BE2C (cell line): ENCODE data around the gene RPAP2.
"Not testable (repeated sequence)": the region's sequence is repeated elsewhere in the genome, so short reads cannot be mapped to it uniquely, and the experiment has no call there.

Source experiments
- DNase-seq: peaks from one replicate; pipeline ENCODE4 v3.0.0-alpha.2; 2020
- H3K27me3 ChIP-seq: fragments of 250-450 bp; sonication (Bioruptor Pico); 2 replicates; pipeline ENCODE4 v1.5.1; 2020; ENCODE audit warnings: mild to moderate bottlenecking
- H3K36me3 ChIP-seq: fragments of 250-450 bp; sonication (Bioruptor Pico); 2 replicates; pipeline ENCODE4 v1.5.1; 2020; ENCODE audit warnings: mild to moderate bottlenecking
- H3K4me1 ChIP-seq: fragments of 250-450 bp; sonication (Bioruptor Pico); 2 replicates; pipeline ENCODE4 v1.5.1; 2020
- H3K4me3 ChIP-seq: 2 replicates; pipeline ENCODE4 v1.5.1; 2011; ENCODE audit warnings: low read depth, low read length
- H3K9me3 ChIP-seq: fragments of 250-450 bp; sonication (Bioruptor Pico); 2 replicates; pipeline ENCODE4 v1.5.1; 2020
- TF ChIP-seq, protein P1 (sequence below): IDR thresholded peaks from 2 replicates; pipeline ENCODE4 v1.5.1; 2012; ENCODE audit warnings: mild to moderate bottlenecking, low read depth, low read length

The RPAP2 gene

DNA sequence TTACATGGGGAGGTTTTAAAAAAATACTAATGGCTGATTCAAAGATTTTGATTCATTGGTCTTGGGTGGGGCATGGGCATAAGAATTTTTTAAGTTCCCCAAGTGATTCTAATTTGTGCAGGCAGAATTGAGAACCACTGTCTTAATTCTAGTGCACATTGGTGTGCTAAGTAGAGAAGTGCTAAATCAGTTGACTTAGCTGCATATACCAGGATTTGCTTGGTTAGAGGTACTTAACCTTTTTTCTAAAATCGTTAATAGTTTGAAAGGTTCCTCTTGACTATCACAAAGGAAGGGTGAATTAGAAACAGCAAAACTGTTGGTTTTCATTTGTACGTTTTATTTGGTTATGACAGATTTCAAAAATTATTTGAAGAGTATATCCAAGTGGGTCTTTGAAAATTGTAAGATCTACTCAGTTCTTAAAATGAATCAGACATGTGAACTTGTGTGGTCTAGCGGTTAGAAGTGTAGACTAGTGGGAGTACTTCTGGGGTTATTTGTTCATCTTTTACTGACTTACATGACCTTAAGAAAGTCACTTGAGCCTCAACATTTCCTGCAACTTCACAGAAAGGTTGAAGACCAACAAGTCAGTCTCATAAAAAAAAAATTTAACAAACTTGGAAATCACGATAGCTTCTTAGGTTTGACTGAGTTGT is 66.7 kb downstream of the RPAP2 start:
- Histone ChIP-seq H3K9me3 (no peaks in the 10 kb centered on the region), H3K4me3 (no peak overlapping the region), H3K36me3 (no peaks in the 10 kb centered on the region), H3K4me1 (no peaks in the 10 kb centered on the region), H3K27me3 (no peaks in the 10 kb centered on the region)
- no peak for DNase-seq
- TF ChIP-seq, protein P1, sequence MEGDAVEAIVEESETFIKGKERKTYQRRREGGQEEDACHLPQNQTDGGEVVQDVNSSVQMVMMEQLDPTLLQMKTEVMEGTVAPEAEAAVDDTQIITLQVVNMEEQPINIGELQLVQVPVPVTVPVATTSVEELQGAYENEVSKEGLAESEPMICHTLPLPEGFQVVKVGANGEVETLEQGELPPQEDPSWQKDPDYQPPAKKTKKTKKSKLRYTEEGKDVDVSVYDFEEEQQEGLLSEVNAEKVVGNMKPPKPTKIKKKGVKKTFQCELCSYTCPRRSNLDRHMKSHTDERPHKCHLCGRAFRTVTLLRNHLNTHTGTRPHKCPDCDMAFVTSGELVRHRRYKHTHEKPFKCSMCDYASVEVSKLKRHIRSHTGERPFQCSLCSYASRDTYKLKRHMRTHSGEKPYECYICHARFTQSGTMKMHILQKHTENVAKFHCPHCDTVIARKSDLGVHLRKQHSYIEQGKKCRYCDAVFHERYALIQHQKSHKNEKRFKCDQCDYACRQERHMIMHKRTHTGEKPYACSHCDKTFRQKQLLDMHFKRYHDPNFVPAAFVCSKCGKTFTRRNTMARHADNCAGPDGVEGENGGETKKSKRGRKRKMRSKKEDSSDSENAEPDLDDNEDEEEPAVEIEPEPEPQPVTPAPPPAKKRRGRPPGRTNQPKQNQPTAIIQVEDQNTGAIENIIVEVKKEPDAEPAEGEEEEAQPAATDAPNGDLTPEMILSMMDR = no peak

DNA sequence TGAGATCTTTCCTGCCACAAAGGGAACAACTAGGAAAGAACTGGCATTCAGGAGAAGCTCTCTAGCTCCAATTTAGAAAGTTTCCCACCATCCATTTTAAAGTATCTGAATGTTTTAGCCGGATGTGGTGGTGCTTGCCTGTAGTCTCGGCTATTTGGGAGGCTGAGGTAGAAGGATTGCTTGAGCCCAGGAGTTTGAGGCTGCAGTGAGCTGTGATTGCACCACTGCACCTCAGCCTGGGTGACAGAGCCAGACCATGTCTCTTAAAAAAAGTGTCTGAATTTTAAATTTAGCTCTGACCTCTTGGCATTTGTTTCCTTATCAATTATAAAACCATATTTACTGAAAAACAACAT is 67.2 kb downstream of the RPAP2 start:
- Histone ChIP-seq H3K27me3 (no peaks in the 10 kb centered on the region), H3K4me1 (no peaks in the 10 kb centered on the region), H3K9me3 (no peaks in the 10 kb centered on the region), H3K36me3 (no peaks in the 10 kb centered on the region), H3K4me3 (no peak overlapping the region)
- DNase-seq = no peak
- TF ChIP-seq, protein P1 = no peak

DNA sequence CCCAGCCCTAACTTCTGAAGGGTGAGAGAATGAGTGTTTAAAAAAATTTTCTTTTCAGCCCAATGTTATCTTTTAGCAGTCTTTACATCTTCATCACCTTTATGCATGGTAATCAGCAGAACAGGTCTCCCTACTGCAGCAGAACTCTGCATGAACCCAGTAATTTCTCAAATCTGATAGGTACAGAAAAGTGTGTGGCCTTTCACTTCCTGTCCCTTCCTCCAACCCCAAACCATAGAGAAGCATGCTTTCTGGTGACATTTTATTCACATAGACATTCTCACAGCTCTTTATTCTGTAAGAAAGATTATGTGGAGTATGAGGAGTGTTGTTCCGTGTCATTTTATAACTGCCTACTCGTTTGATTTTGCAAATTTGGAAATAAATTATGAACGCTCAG is 68.6 kb downstream of the RPAP2 start:
- Histone ChIP-seq H3K27me3 (no peaks in the 10 kb centered on the region), H3K4me1 (no peaks in the 10 kb centered on the region), H3K36me3 (no peaks in the 10 kb centered on the region), H3K9me3 (no peaks in the 10 kb centered on the region), H3K4me3 (no peak overlapping the region)
- no peak for DNase-seq
- TF ChIP-seq, protein P1 = no peak

DNA sequence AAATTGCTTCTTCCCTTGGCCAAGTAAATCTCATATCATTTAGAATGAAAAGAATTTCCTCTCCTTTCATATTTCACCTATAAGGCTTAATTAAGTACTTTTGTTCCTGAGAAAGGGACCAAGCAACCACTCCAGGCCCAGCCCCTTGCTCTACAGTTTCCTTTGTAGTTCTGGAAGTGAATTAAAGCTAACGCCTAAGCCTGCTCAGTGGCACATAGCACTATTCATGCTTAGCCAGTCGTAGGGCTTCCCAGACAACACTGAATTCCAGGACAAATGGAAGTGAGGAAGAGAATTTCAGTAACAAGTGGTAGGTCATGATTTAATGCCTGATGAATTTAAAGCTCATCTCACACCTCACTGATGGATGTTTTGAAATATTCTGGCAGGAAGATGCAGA is 73.3 kb downstream of the RPAP2 start:
- no peak for DNase-seq
- H3K36me3 ChIP-seq = no peaks in the 10 kb centered on the region
- H3K27me3 ChIP-seq = no peaks in the 10 kb centered on the region
- TF ChIP-seq, protein P1 = no peak
- no peaks in the 10 kb centered on the region for H3K9me3 ChIP-seq
- H3K4me3 ChIP-seq = no peak overlapping the region
- no peaks in the 10 kb centered on the region for H3K4me1 ChIP-seq

DNA sequence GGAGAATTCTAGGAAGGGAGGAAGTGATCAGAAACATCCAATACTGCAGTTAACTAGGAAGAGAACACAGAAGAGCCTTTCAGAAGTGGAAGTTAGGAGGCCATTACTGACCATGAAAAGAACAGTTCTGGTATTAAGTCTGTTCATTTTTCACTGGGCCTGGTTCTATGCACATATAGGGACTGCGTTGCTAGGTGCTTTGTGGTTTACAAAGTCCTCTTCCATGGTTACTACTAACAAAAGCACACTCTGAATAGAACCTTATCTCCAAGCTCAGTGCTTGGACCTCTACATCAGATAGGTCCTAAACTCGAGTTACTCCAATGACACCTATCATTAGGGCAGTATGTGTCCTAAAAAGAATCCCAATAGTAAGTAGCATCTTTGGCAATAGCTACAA is 75.4 kb downstream of the RPAP2 start:
- TF ChIP-seq, protein P1 = no peak
- no peaks in the 10 kb centered on the region for H3K36me3 ChIP-seq
- no peaks in the 10 kb centered on the region for H3K9me3 ChIP-seq
- no peaks in the 10 kb centered on the region for H3K27me3 ChIP-seq
- no peak for DNase-seq
- no peaks in the 10 kb centered on the region for H3K4me1 ChIP-seq
- no peak overlapping the region for H3K4me3 ChIP-seq

DNA sequence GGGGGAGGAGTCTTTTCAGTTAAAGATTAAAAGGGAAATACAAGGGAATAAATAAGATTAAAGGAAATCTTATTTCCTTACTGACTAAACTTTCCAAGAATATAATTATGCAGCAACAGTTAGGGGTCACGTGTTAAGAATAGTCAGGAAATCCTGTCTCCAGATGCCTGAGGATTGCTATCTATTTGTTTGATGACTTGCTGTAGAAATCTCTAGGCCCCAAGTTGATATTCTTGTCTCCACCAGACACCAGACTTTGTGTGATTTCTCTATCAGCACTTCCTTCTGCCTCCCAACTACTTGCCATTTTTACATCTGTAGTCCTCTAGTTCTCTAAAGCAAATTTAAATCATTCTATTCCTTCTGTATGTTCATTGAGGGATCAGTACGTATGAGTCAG is 77.5 kb downstream of the RPAP2 start:
- TF ChIP-seq, protein P1 = no peak
- H3K4me3 ChIP-seq = no peak overlapping the region
- no peak for DNase-seq
- no peaks in the 10 kb centered on the region for H3K36me3 ChIP-seq
- no peaks in the 10 kb centered on the region for H3K27me3 ChIP-seq
- H3K4me1 ChIP-seq = no peaks in the 10 kb centered on the region
- H3K9me3 ChIP-seq = no peaks in the 10 kb centered on the region

DNA sequence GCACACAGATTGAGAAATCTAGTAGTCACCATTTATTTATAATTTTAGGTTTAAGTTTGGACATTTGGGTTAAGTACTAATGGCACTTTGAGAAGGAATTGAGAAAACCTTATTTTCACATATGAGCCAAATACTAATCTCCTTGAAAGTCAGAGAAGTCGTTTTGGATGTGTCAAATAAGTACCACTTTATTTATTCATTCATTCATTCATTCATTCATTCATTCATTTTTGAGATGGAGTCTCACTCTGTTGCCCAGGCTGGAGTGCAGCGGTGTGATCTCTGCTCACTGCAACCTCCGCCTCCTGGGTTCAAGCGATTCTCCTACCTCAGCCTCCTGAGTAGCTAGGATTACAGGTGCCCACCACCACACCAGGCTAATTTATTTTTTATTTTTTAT is 79.1 kb downstream of the RPAP2 start:
- not testable (repeated sequence) for H3K27me3 ChIP-seq, H3K4me1 ChIP-seq, H3K9me3 ChIP-seq, H3K4me3 ChIP-seq, DNase-seq, H3K36me3 ChIP-seq
